ENCODE measurements around the gene FUT1. TPM values are rescaled to one million over a fixed set of nuclear protein-coding genes. Genes with fewer than 3 reads are reported as not detected.

The FUT1 gene
- total RNA-seq, 1 donor from 2014 or later, result 2.9 TPM

DNA sequence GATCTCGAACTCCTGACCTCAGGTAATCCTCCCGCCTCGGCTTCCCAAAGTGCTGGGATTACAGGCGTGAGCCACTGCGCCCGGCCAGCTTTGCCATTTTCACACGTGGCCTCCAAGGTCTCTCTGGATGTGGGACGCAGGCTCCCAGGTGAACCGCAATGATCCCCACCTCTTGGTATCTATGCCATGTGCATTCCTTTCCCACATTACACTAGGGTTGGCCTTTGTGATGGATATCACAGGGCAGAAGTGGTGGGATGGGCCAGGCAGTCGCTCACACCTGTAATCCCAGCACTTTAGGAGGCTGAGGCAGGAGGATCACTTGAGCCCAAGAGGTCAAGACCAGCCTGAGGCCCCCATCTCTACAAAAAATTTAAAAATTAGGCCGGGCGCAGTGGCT, 25.3 kb upstream of the FUT1 start:
- Histone ChIP-seq H4K20me1 (ENCODE audit: low read depth) (no peaks in the 10 kb centered on the region), H3K4me1 (no peaks in the 10 kb centered on the region), H3K4me2 (no peak overlapping the region), H3K79me2 (ENCODE audit: low read depth) (no peaks in the 10 kb centered on the region), H3K27me3 (no peaks in the 10 kb centered on the region), H3F3A (ENCODE audit: low read depth) (no peaks in the 10 kb centered on the region), H3K36me3 (no peaks in the 10 kb centered on the region), H3K9ac (no peak overlapping the region), H2AFZ (replicated peaks) (no peak overlapping the region), H3K4me3 (no peak overlapping the region), H3K9me3 (ENCODE audit: low read depth) (no peaks in the 10 kb centered on the region), H3K27ac (no peak overlapping the region)
- Mint-ChIP-seq H3K4me1 (peaks cover 9% of the 10 kb centered on the region), H3K4me3 (no peak overlapping the region), H3K27ac (no peak overlapping the region), H3K36me3 (no peaks in the 10 kb centered on the region), H3K9me3 (no peaks in the 10 kb centered on the region), H3K27me3 (ENCODE audit: insufficient read depth, low read depth) (peaks cover 11% of the 10 kb centered on the region)
- TF ChIP-seq, protein P1, sequence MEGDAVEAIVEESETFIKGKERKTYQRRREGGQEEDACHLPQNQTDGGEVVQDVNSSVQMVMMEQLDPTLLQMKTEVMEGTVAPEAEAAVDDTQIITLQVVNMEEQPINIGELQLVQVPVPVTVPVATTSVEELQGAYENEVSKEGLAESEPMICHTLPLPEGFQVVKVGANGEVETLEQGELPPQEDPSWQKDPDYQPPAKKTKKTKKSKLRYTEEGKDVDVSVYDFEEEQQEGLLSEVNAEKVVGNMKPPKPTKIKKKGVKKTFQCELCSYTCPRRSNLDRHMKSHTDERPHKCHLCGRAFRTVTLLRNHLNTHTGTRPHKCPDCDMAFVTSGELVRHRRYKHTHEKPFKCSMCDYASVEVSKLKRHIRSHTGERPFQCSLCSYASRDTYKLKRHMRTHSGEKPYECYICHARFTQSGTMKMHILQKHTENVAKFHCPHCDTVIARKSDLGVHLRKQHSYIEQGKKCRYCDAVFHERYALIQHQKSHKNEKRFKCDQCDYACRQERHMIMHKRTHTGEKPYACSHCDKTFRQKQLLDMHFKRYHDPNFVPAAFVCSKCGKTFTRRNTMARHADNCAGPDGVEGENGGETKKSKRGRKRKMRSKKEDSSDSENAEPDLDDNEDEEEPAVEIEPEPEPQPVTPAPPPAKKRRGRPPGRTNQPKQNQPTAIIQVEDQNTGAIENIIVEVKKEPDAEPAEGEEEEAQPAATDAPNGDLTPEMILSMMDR (IDR thresholded peaks at IDR 0.05), result no peak
- no peak for TF ChIP-seq EZH2phosphoT487 (IDR thresholded peaks at IDR 0.05)
- no peak for DNase-seq (ENCODE audit: low spot score)

DNA sequence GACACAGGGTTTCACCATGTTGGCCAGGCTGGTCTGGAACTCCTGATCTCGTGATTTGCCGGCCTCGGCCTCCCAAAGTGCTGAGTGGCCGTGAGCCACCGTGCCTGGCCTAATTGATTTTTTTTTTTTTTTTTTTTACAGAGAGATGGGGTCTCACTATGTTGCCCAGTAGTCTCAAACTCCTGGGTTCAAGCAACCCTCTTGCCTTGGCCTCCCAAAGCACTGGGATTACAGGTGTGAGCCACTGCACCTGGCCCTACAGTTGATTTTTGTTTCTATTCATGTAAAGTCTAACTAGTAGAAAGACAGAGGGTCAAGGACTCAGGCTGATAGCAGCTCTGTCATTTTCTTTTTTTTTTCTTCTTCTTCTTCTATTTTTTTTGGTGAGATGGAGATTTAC, 24.7 kb upstream of the FUT1 start:
- Mint-ChIP-seq H3K9me3 (no peaks in the 10 kb centered on the region), H3K4me3 (no peak overlapping the region), H3K36me3 (no peaks in the 10 kb centered on the region), H3K27ac (no peak overlapping the region), H3K4me1 (peaks cover 6% of the 10 kb centered on the region), H3K27me3 (ENCODE audit: insufficient read depth, low read depth) (peaks cover 11% of the 10 kb centered on the region)
- no peak for DNase-seq (ENCODE audit: low spot score)
- Histone ChIP-seq H3K9me3 (ENCODE audit: low read depth) (no peaks in the 10 kb centered on the region), H3K4me1 (no peaks in the 10 kb centered on the region), H3K4me3 (no peak overlapping the region), H3K9ac (no peak overlapping the region), H3K79me2 (ENCODE audit: low read depth) (no peaks in the 10 kb centered on the region), H3K27me3 (no peaks in the 10 kb centered on the region), H2AFZ (replicated peaks) (no peak overlapping the region), H4K20me1 (ENCODE audit: low read depth) (no peaks in the 10 kb centered on the region), H3K36me3 (no peaks in the 10 kb centered on the region), H3K4me2 (no peak overlapping the region), H3F3A (ENCODE audit: low read depth) (no peaks in the 10 kb centered on the region), H3K27ac (no peak overlapping the region)
- TF ChIP-seq EZH2phosphoT487 (IDR thresholded peaks at IDR 0.05), result no peak
- no peak for TF ChIP-seq EZH2 (IDR thresholded peaks at IDR 0.05)
- TF ChIP-seq, protein P1 (IDR thresholded peaks at IDR 0.05), result no peak

DNA sequence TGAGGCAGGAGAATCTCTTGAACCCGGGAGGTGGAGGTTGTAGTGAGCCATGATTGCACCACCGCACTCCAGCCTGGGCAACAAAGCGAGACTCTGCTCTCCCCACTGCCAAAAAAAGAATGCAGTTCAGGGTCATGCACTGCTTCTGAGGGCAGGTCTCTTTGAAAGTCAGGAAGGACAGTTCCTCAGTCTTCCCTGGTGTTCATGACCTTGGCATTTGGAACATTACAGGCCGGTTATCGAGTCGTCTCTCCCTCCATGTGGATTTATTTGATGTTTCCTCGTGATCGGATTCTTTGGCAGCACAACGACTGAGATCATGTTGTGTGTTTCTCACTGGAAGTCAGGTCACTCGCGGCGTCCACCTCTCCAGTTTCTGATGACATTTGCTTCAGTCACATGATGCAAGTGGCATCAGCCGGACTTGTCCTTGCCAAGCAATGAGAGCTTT, 20.1 kb upstream of the FUT1 start:
- Mint-ChIP-seq H3K27ac (peak overlapping the region; percentile 44), H3K4me3 (no peak overlapping the region), H3K36me3 (no peaks in the 10 kb centered on the region), H3K27me3 (ENCODE audit: insufficient read depth, low read depth) (peaks cover 4% of the 10 kb centered on the region), H3K4me1 (peaks cover 3% of the 10 kb centered on the region), H3K9me3 (no peaks in the 10 kb centered on the region)
- no peak for TF ChIP-seq EZH2 (IDR thresholded peaks at IDR 0.05)
- TF ChIP-seq EZH2phosphoT487 (IDR thresholded peaks at IDR 0.05), result no peak
- TF ChIP-seq, protein P1 (IDR thresholded peaks at IDR 0.05), result no peak
- H4K20me1 ChIP-seq (ENCODE audit: low read depth), result no peaks in the 10 kb centered on the region
- H3K4me2 ChIP-seq, result no peak overlapping the region
- no peak overlapping the region for H2AFZ ChIP-seq (replicated peaks)
- H3K4me1 ChIP-seq, result no peaks in the 10 kb centered on the region
- no peaks in the 10 kb centered on the region for H3K27me3 ChIP-seq
- DNase-seq (ENCODE audit: low spot score), result no peak
- H3K4me3 ChIP-seq, result no peak overlapping the region
- no peaks in the 10 kb centered on the region for H3K36me3 ChIP-seq
- no peaks in the 10 kb centered on the region for H3F3A ChIP-seq (ENCODE audit: low read depth)
- H3K9ac ChIP-seq, result no peak overlapping the region
- no peak overlapping the region for H3K27ac ChIP-seq
- H3K79me2 ChIP-seq (ENCODE audit: low read depth), result no peaks in the 10 kb centered on the region
- H3K9me3 ChIP-seq (ENCODE audit: low read depth), result no peaks in the 10 kb centered on the region

Data from neural progenitor cell (in vitro differentiated cells).